ENCODE measurements around the gene CTNND2.

DNA sequence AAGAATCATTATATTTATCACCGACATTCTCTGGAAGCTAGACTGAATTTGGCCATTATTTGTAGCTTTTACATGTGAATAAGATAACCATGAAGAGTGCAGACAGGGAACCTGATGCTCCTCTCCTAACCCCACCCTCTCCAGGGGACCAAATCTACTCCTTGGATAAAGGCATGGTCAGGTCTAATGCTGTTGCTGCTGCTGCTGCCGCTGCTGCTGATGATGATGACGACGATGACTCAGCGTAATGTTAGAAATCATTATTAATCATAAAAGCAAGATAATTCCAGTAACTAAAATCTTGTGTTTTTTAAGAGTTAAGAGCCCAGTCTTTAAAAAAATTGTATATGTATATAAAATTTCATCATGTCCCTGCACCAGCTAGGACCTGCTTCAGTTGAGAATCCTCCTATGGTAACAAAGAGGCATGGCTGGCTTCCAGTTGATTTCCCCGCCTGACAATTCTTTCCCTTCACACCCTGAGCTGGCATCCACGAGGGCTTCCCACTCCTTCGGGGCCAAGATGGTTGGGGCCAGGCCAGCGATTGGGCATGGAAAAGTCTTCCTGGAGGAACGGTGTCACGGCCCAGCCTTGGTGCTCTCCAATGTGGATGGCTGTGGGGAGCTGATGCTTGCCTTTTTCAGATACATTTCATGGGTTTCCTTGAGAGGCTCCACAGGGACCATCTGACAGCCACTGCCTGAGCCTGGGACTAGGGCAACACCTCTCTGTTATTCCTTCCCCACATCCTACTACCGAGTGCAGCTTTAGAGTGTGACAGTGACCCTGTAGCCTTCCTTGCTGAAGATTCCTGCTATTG lies 400.0 kb downstream of the CTNND2 start:
- TF ChIP-seq, protein P1, sequence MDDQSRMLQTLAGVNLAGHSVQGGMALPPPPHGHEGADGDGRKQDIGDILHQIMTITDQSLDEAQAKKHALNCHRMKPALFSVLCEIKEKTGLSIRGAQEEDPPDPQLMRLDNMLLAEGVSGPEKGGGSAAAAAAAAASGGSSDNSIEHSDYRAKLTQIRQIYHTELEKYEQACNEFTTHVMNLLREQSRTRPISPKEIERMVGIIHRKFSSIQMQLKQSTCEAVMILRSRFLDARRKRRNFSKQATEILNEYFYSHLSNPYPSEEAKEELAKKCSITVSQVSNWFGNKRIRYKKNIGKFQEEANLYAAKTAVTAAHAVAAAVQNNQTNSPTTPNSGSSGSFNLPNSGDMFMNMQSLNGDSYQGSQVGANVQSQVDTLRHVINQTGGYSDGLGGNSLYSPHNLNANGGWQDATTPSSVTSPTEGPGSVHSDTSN (CRISPR knock-in tag; IDR thresholded peaks at IDR 0.05), result no peak
- no peak for TF ChIP-seq ZNF501 (tag by site-specific recombination; IDR thresholded peaks at IDR 0.05)
- TF ChIP-seq CTCF (tag by site-specific recombination; IDR thresholded peaks at IDR 0.05), result no peak
- TF ChIP-seq ZNF292 (tag by site-specific recombination; IDR thresholded peaks at IDR 0.05; ENCODE audit: borderline replicate concordance, low read depth), result no peak
